SKM-1 treated with dmso at 0.1 percent for 144 hours (cell line): Measurements from ENCODE around the gene CAPN10.

Experiments
- DNase-seq: peaks from one replicate; lab custom pipeline; 2025; ENCODE audit not compliant: unreplicated experiment; lab: John Stamatoyannopoulos, UW

CAPN10 gene

GRCh38 chr2:240622531-240623235 lies 36.1 kb downstream of the CAPN10 start:
- DNase-seq: no peak

- no peak for DNase-seq
Measured at GRCh38 chr2:240623531-240624010, 37.0 kb downstream of the CAPN10 start.

- DNase-seq: peak; percentile 36
Measured at GRCh38 chr2:240624011-240624949, 37.7 kb downstream of the CAPN10 start.

GRCh38 chr2:240624950-240625621 lies 38.6 kb downstream of the CAPN10 start, which contains the start of gene GPR35:
GPR35 (plus strand) TSS chr2:240625480; CDS start chr2:240629953, 4,473 bp downstream.
- peak; percentile 94 for DNase-seq

- peak; percentile 93 for DNase-seq
Measured at GRCh38 chr2:240626531-240627300, 40.2 kb downstream of the CAPN10 start.

GRCh38 chr2:240627736-240628506 lies 41.4 kb downstream of the CAPN10 start:
- DNase-seq: no peak

GRCh38 chr2:240628507-240628807 lies 41.9 kb downstream of the CAPN10 start:
- DNase-seq: no peak

GRCh38 chr2:240628808-240629618 lies 42.5 kb downstream of the CAPN10 start:
- DNase-seq: no peak

GRCh38 chr2:240629619-240629967 lies 43.1 kb downstream of the CAPN10 start:
- DNase-seq: no peak

- no peak for DNase-seq
Measured at GRCh38 chr2:240629968-240630770, 43.6 kb downstream of the CAPN10 start.

- DNase-seq: no peak
Measured at GRCh38 chr2:240630771-240631547, 44.4 kb downstream of the CAPN10 start.

GRCh38 chr2:240631548-240632305 lies 45.2 kb downstream of the CAPN10 start:
- no peak for DNase-seq

GRCh38 chr2:240632306-240632721 lies 45.8 kb downstream of the CAPN10 start:
- no peak for DNase-seq

GRCh38 chr2:240635121-240635997 lies 48.8 kb downstream of the CAPN10 start:
- no peak for DNase-seq

GRCh38 chr2:240635998-240636547 lies 49.5 kb downstream of the CAPN10 start:
- no peak for DNase-seq
